Ishikawa (cell line): ENCODE data around the gene MAP4K4.

ENCODE experiments used
- EGR1 ChIP-seq: IDR thresholded peaks from 2 replicates; pipeline ENCODE4 v1.6.1; 2012
- FOXM1 ChIP-seq: IDR thresholded peaks from 2 replicates; pipeline ENCODE4 v1.6.1; 2012; ENCODE audit warnings: low read depth, borderline replicate concordance
- TF ChIP-seq, protein P1 (sequence below): IDR thresholded peaks from 2 replicates; pipeline ENCODE4 v1.6.1; 2012; ENCODE audit warnings: low read depth, mild to moderate bottlenecking

DNA sequence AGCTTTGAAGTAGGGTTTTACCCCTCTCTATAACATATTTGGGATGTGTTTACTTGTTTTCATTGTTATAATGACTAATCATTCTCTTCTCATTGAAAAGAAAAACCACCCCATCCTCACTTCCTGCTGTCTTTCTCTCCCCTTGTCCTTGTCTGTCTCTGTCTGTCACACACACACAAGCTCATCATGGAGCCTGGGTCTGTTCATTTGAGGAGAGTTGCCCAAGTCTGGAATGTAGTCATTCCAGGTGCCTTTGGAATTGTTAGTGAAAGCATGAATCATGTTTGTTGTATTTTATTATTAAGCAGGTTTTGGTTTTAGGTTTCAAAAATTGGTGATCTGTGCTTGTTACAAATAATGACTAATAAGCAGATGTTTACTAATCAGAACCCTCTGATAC lies 160.7 kb downstream of the MAP4K4 start:
- TF ChIP-seq FOXM1, result no peak
- TF ChIP-seq, protein P1, sequence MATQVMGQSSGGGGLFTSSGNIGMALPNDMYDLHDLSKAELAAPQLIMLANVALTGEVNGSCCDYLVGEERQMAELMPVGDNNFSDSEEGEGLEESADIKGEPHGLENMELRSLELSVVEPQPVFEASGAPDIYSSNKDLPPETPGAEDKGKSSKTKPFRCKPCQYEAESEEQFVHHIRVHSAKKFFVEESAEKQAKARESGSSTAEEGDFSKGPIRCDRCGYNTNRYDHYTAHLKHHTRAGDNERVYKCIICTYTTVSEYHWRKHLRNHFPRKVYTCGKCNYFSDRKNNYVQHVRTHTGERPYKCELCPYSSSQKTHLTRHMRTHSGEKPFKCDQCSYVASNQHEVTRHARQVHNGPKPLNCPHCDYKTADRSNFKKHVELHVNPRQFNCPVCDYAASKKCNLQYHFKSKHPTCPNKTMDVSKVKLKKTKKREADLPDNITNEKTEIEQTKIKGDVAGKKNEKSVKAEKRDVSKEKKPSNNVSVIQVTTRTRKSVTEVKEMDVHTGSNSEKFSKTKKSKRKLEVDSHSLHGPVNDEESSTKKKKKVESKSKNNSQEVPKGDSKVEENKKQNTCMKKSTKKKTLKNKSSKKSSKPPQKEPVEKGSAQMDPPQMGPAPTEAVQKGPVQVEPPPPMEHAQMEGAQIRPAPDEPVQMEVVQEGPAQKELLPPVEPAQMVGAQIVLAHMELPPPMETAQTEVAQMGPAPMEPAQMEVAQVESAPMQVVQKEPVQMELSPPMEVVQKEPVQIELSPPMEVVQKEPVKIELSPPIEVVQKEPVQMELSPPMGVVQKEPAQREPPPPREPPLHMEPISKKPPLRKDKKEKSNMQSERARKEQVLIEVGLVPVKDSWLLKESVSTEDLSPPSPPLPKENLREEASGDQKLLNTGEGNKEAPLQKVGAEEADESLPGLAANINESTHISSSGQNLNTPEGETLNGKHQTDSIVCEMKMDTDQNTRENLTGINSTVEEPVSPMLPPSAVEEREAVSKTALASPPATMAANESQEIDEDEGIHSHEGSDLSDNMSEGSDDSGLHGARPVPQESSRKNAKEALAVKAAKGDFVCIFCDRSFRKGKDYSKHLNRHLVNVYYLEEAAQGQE, result no peak
- TF ChIP-seq EGR1, result no peak
